Stimulated activated CD8-positive, alpha-beta memory T cell treated with anti-CD3 and anti-CD28 coated beads, Interleukin-12 subunit alpha, Interleukin-12 subunit beta, amount 100 ng/mL, for 24 hours (primary cell): ENCODE measurements around the gene ATP6V1C2.
"Not testable (repeated sequence)": the region's sequence is repeated elsewhere in the genome, so short reads cannot be mapped to it uniquely, and the experiment has no call there.

Source experiments
- DNase-seq: peaks from one replicate; pipeline ENCODE4 v3.0.0-alpha.2; 2020; ENCODE audit errors: extremely low read depth

ATP6V1C2 gene

DNA sequence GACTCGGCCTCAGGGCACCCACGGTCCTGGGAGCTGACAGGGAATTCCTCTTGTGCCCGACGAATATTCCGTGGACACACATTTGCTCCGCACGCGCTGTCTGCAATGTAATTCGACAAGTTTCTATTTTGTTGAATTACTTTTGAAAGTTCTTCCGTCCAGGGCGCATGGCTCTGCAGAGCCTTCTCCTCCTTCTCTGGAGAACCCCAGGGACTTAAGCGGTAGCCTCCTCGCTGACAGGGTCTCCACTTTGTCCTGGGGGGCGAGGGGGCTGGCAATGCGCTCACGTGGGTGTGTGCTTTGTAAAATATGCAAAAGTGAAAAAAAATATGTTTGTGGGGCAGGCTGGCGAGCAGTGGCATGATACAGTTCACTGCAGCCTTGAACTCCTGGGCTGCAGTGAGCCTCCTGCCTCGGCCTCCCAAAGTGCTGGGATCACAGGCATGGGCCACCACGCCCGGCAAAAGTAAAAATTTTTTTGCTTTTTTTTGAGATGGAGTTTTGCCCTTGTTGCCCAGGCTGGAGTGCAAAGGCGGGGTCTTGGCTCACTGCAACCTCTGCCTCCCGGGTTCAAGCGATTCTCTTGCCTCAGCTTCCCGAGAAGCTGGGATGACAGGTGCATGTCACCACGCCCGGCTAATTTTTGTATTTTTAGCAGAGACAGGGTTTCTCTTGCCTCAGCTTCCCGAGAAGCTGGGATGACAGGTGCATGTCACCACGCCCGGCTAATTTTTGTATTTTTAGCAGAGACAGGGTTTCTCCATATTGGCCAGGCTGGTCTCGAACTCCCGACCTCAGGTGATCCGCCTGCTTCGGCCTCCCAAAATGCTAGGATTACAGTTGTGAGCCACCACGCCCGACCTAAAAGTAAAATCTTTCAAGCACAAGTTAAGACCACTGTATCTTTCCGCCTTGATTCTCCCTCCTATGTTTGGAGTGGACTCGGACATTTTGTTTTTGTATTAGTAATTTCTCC lies 92.0 kb downstream of the ATP6V1C2 start:
- DNase-seq = not testable (repeated sequence)

DNA sequence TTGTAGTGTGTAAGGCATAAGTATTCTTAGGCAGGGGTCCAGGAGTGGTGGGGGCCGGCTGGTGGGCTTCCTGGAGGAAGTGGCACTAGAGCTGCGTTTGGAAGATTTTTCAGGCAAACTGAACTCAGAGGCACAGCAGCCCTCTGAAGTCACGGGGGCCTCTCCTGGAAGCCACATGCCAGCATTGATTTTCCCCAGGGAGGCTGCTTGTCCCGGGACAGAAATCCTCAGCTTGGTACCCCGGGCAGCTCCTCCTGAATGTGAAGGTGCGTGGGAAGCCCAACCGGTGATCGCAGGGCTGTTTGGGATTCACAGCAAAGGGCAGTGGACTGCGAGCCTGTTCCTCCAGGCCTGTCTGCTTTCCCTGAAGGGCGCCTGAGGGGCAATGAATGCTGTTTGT lies 92.7 kb downstream of the ATP6V1C2 start:
- DNase-seq = no peak

- DNase-seq = no peak
These were observed 93.3 kb downstream of the ATP6V1C2 start for GRCh38 chr2:10814571-10815331.

DNA sequence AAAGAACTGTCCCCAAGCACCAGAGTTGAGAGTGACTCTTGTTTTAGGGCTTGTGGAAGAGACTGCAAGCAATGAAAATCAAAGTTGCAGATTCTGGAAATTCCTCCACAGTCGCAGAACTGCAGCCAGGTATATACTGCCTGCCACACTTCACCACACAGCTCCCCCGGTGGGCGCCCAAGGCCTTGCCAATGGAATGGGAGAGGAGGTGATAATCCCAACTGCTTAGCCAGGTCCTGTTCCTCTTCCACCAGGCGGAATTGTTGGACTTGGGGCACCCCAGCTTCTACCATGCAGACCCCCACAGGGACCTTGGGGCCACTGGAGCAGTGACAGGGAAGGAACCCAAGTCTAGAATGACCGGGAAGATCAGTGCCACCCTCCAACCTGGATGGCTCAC lies 96.0 kb downstream of the ATP6V1C2 start:
- DNase-seq = no peak

- not testable (repeated sequence) for DNase-seq
These were observed 96.9 kb downstream of the ATP6V1C2 start for GRCh38 chr2:10818305-10818704.

- DNase-seq = no peak
These were observed 97.6 kb downstream of the ATP6V1C2 start for GRCh38 chr2:10818984-10819383.

GRCh38 chr2:10819714-10820314 lies 98.4 kb downstream of the ATP6V1C2 start:
- no peak for DNase-seq

DNA sequence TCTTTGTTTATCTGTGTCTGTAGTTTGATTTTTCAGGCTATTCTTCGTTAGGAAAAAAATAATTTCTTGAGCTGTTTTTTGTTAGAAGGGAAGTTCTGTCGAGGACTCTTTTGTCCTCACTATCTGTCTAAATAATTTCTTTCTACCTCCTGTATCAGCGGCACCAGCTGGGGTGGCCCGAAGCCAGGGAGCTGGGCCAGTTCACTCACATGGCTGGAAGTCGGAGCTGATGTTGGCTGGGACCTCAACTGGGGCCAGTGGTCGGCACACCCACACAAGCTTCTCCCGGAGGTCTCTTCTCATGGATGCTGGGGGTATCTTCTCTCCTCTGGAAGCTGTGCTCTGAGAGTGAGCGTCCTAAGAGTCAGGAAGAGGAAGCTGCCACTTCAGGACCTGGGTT lies 99.1 kb downstream of the ATP6V1C2 start:
- DNase-seq = no peak

GRCh38 chr2:10820978-10821695 lies 99.7 kb downstream of the ATP6V1C2 start:
- DNase-seq = no peak

DNA sequence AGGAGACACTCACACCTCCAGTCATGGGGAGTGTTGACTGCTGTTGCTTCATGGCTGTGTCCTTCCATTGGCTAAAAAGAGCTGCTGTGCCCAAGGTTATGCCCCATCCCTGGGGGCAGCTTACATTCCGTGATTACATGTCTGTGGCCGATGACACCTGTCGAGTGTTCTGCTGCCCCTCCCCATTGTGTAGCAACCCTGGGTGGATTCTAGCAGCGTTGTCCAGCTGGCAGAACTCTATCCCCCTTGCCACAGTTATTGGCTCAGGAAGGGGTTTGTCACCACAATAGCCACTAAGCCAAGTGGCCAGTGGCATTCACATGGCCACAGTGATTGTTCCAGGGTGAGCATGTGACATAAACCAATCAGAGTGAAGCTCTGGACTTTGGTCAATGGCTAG lies 102.8 kb downstream of the ATP6V1C2 start:
- DNase-seq = no peak

- DNase-seq = no peak
These were observed 104.6 kb downstream of the ATP6V1C2 start for GRCh38 chr2:10826026-10826425.

GRCh38 chr2:10826625-10827024 lies 105.2 kb downstream of the ATP6V1C2 start:
- DNase-seq = no peak

DNA sequence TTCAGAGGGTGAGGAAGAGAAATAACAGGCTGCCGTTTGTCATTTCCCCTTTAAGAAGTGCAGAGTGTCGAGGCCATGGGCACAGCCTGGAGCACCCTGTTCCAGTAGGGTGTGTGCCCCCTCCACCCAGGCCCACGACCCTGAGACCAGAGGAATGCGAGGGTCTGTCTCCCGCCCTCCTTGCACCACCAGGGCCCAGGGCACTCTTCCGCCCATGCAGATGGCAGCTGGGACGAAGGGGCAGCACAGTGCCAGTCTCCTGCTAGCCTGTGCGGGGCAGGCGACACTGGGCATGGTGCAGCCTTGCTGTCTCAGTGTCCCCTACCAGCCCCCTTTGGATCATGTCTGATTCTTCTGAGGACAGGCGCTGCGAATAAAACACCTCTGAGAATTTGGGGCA lies 106.9 kb downstream of the ATP6V1C2 start:
- no peak for DNase-seq

DNA sequence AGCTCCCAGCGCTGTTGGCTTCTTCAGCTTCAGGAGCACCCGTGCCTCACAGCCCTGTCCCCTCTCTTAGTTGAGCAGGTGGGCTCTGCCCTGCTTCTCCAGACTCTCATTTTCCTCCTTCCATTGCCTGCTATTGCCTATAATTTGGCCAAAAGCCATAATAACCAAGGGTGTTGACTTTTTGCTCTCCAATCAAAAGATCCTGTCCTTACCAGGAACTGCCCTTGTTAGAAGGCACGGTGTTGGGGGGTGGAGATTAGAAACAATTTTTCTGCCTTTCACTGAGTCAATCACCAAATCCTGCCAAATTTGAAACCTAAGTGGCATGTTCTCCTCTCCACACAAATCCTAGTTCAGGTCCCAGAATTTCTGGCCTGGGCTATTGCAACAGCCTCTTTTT lies 107.9 kb downstream of the ATP6V1C2 start:
- no peak for DNase-seq

- no peak for DNase-seq
These were observed 108.8 kb downstream of the ATP6V1C2 start for GRCh38 chr2:10830203-10830602.

DNA sequence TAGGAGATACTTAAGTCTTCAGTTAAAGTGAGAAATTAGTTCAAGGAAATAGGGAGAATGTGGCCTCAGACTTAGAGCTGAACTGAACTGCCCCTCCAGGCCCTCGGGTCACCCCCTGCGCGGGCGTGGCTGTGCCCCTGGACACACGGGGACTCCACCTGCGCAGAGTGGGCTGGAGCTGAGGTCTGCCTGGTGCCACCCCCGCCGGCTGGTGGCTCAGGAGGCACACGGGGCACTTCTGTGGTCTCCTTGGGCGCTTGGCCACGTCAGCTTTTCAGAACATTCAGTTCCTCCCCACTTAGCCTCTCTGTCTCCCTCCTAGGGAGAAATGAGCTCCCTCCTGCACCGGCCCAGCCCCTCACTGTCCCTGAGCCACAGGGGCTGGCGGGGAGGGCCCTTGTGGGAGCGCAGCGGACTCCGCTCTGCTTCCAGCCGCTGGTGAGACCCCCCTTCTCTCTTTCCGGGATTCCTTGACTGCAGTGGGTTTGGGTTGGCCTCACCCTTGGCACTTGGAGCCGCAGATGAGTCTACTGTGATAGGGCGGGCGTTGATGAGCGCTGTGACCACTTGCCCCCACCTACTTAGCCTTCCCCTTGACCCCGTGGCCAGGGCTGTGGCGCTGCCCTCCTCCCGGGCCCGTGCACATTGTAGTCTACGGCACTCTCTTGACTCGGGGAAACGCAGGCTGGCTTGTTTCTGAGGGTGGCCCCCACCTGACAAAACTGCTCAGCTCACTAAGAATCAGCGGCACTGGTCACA lies 109.4 kb downstream of the ATP6V1C2 start:
- DNase-seq = no peak

DNA sequence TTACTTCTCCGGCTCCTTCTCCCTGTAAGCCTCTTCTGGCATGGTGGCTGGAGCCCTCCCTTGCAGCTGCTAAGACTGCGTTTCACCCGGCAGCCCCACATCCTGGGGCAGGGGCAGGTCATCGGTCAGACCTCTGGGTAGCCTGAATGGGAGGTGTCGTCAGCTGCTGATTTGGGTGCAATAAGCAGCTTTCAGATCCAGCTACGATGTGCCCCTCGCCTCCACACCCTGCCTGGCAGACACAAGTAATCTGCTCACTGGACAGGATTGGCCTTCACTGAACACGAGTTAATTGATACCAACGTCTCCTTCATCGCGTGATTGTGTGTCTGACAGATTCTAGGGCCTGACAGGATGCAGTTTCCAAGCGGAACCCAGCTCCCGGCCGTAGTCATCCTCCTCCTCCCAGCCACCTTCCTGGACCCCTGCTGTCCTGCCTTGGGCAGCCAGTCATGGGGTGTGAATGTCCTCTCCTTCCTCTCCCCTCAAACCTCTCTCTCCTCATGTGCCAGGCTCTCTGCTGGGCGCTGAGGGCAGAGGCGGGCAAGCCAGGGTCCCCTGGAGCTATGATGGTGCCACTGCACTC lies 110.1 kb downstream of the ATP6V1C2 start:
- DNase-seq = no peak

- DNase-seq = peak; percentile 45
These were observed 110.9 kb downstream of the ATP6V1C2 start for GRCh38 chr2:10832203-10832936.

DNA sequence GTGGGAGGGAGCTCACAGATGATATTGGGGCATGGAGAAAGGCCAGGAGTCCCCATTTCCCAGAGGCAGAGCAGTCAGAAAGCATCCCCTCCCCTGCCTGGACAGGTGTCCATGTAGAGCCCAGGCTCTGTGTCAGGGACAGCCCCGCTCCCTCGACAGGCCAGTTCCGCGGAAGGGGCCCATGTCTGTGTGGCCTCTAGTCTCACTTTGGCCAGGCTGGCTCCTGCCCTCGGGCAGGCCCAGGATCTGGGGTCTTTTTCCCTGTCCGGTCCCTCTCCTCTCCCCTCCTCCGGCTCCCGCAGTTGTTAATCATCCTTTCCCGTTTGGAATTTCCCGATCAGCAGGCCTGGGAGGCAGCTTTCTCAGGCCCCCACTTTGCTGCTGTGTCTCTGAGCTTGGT lies 111.6 kb downstream of the ATP6V1C2 start:
- no peak for DNase-seq

DNA sequence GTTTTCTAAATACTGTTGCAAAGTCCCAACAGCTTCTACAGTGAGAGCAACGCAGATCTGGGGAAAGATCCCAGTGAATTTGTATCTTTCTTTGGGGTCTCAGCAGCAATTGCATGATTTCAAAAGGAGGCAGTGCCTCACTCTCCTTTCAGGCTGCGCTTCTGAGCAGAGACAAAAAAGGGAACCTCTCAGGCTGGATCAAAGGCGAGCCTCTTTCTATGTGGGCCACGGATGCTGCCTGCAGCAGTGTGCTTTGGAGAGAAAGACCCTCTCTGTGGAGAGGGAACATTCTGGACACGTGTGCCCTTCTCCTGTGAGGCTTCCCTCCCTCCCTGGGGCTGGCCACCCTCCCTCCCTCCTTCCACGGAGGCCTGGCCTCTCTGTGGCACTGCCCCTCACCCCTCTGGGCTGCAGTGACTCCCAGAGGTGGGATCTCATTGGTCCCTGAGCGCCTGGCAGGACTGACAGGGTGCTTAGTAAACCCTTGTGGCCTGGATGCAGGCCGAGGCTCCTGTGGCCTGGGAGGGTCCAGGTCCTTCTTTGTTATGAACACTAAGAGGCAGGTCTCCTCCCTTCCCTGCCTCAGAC lies 112.7 kb downstream of the ATP6V1C2 start:
- no peak for DNase-seq
